ENCODE data around the gene CUBN. TPM values are rescaled to one million over a fixed set of nuclear protein-coding genes. Genes with fewer than 3 reads are reported as not detected.

CUBN gene
- total RNA-seq, 1 experiment from 2014 or later, result 0.80 TPM

DNA sequence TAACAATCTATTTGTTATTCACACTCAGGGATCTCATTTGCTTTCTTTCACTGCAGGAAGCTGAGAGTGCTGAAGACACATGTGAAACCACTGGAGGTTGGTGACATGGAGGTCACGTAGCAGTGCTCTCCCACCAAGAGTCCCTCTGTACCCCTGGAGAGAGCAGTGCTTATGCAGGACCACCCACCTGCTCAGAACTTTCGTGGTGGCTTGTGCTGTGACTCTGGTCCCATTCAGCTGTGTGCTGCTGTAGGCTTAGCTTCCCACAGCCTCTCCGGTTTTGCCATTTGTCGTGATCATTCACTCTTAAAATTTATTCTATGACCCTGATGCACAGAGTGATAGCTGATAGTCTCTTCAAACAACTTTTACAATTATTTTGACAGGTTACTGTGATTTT, 216.3 kb downstream of the CUBN start:
- no peaks in the 10 kb centered on the region for H3F3A ChIP-seq (ENCODE audit: low read length, unreplicated experiment)
- DNase-seq (no peak), ATAC-seq (no peak)
- no peaks in the 10 kb centered on the region; the same call in 1 of the 2 replicates for H3K4me1 ChIP-seq (ENCODE audit: insufficient read depth, low read length)
- no TSS peak for BruUV-seq (replicated peaks)
- no peak overlapping the region for H3K27ac ChIP-seq (ENCODE audit: low read length)
- no peak overlapping the region for H3K9ac ChIP-seq (ENCODE audit: low read length)
- POLR2A ChIA-PET (ENCODE audit: unreplicated experiment), result no interaction called here
- H3K27me3 ChIP-seq (ENCODE audit: low read length), result no peaks in the 10 kb centered on the region
- no peaks in the 10 kb centered on the region for H3K9me3 ChIP-seq (ENCODE audit: low read length)
- no peak overlapping the region for H2AFZ ChIP-seq (ENCODE audit: low read length)
- intact Hi-C loops (cut with micrococcal nuclease), result no loop called here
- no peaks in the 10 kb centered on the region for H3K9me2 ChIP-seq (replicated peaks; ENCODE audit: low read length)
- CTCF ChIA-PET, result no interaction called here
- H3K4me2 ChIP-seq (ENCODE audit: low read length), result no peak overlapping the region
- no peaks in the 10 kb centered on the region for H3K36me3 ChIP-seq (ENCODE audit: low read depth, low read length)
- no peak overlapping the region for H3K4me3 ChIP-seq (ENCODE audit: low read length)
- TF ChIP-seq CTCF (conservative IDR thresholded peaks at IDR 0.05; ENCODE audit: low read depth, low read length) (no peak), EZH2 (IDR thresholded peaks at IDR 0.05; ENCODE audit: low read length, unreplicated experiment) (no peak), EZH2phosphoT487 (IDR thresholded peaks at IDR 0.05; ENCODE audit: borderline replicate concordance, low read length) (no peak)
- H3K79me2 ChIP-seq (ENCODE audit: low read length), result no peaks in the 10 kb centered on the region
- H4K20me1 ChIP-seq (ENCODE audit: low read length), result no peaks in the 10 kb centered on the region

- no peak overlapping the region for H3K27ac ChIP-seq (ENCODE audit: low read length)
- H3K27me3 ChIP-seq (ENCODE audit: low read length), result no peaks in the 10 kb centered on the region
- POLR2A ChIA-PET (ENCODE audit: unreplicated experiment), result no interaction called here
- no peak overlapping the region for H3K9ac ChIP-seq (ENCODE audit: low read length)
- no peaks in the 10 kb centered on the region for H3K36me3 ChIP-seq (ENCODE audit: low read depth, low read length)
- ATAC-seq (no peak), DNase-seq (no peak)
- no peak overlapping the region for H2AFZ ChIP-seq (ENCODE audit: low read length)
- H4K20me1 ChIP-seq (ENCODE audit: low read length), result no peaks in the 10 kb centered on the region
- H3K9me2 ChIP-seq (replicated peaks; ENCODE audit: low read length), result no peaks in the 10 kb centered on the region
- H3K4me2 ChIP-seq (ENCODE audit: low read length), result no peak overlapping the region
- TF ChIP-seq EZH2phosphoT487 (IDR thresholded peaks at IDR 0.05; ENCODE audit: borderline replicate concordance, low read length) (no peak), EZH2 (IDR thresholded peaks at IDR 0.05; ENCODE audit: low read length, unreplicated experiment) (no peak), CTCF (conservative IDR thresholded peaks at IDR 0.05; ENCODE audit: low read depth, low read length) (no peak)
- H3K4me1 ChIP-seq (ENCODE audit: insufficient read depth, low read length), result no peaks in the 10 kb centered on the region; the same call in 1 of the 2 replicates
- no peaks in the 10 kb centered on the region for H3K79me2 ChIP-seq (ENCODE audit: low read length)
- intact Hi-C loops (cut with micrococcal nuclease), result no loop called here
- no TSS peak for BruUV-seq (replicated peaks)
- CTCF ChIA-PET, result no interaction called here
- H3K9me3 ChIP-seq (ENCODE audit: low read length), result no peaks in the 10 kb centered on the region
- H3K4me3 ChIP-seq (ENCODE audit: low read length), result no peak overlapping the region
- no peaks in the 10 kb centered on the region for H3F3A ChIP-seq (ENCODE audit: low read length, unreplicated experiment)
Observed at GRCh38 chr10:16910793-16911164, 218.8 kb downstream of the CUBN start.

DNA sequence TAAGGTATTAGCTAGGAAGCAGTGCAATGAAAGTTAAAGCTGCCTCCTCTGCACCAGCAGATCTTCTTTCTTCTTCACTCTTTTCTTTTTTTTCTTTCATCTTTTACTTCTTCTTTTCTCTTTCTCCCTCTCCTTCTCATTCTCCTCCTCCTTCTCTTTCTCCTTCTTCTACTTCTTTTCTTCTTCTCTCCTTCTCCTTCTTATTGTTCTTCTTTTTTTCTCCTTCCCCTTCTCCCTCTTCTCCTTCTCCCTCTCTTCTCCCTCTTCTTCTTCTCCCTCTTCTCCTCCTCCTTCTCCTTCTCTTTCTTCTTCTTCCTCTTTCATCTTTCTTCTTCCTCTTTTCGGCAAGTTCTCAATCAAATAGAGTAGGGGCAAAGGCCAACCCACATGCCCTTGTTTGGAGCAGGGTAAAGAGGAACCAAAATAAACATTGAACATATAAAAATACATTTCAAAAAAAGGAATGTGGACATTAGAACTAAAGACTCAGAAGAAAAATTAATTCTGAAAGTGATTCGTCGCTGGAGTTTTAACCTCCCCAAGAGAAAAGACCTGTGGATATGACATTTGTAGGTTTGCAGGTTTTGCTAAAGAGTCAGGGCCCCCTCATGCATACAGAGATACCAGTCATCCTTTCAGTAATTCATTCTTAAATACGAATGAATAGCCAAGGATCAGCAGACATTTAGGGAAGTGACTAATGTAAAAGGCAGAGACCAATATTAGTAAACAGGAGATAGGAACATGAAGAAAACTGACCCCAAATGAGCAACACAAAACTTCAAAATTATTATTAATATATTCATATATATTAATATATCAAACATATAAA, 219.4 kb downstream of the CUBN start:
- Histone ChIP-seq H3K79me2 (ENCODE audit: low read length) (no peaks in the 10 kb centered on the region), H3K27ac (ENCODE audit: low read length) (no peak overlapping the region), H3K4me3 (ENCODE audit: low read length) (no peak overlapping the region), H2AFZ (ENCODE audit: low read length) (no peak overlapping the region), H4K20me1 (ENCODE audit: low read length) (no peaks in the 10 kb centered on the region), H3K27me3 (ENCODE audit: low read length) (no peaks in the 10 kb centered on the region), H3K9me3 (ENCODE audit: low read length) (no peaks in the 10 kb centered on the region), H3K4me1 (ENCODE audit: insufficient read depth, low read length) (no peaks in the 10 kb centered on the region; the same call in 1 of the 2 replicates), H3K9me2 (replicated peaks; ENCODE audit: low read length) (no peaks in the 10 kb centered on the region), H3K4me2 (ENCODE audit: low read length) (no peak overlapping the region), H3K36me3 (ENCODE audit: low read depth, low read length) (no peaks in the 10 kb centered on the region), H3K9ac (ENCODE audit: low read length) (no peak overlapping the region), H3F3A (ENCODE audit: low read length, unreplicated experiment) (no peaks in the 10 kb centered on the region)
- CTCF ChIA-PET, result no interaction called here
- ATAC-seq (no peak), DNase-seq (no peak)
- no TSS peak for BruUV-seq (replicated peaks)
- no peak for TF ChIP-seq EZH2phosphoT487 (IDR thresholded peaks at IDR 0.05; ENCODE audit: borderline replicate concordance, low read length)
- POLR2A ChIA-PET (ENCODE audit: unreplicated experiment), result no interaction called here
- intact Hi-C loops (cut with micrococcal nuclease), result no loop called here
